ENCODE measurements around the gene PLD2.

PLD2 gene

GRCh38 chr17:4807605-4808377 is 839 bp downstream of the PLD2 start:
- H3K4me2 ChIP-seq (ENCODE audit: low read depth, low read length, poor library complexity, severe bottlenecking), result peak overlapping the region; percentile 99
- no peak overlapping the region for H2AFZ ChIP-seq (ENCODE audit: low read depth, low read length, severe bottlenecking)
- H3K9me2 ChIP-seq (replicated peaks; ENCODE audit: insufficient read depth, low read length), result no peaks in the 10 kb centered on the region
- no peak overlapping the region for H3K27ac ChIP-seq (ENCODE audit: low read depth, low read length)
- 0 out of 2 replicates have a peak, but pooled peaks cover 4% of the 10 kb centered on the region for H3F3A ChIP-seq (ENCODE audit: insufficient read depth)
- H3K9me3 ChIP-seq (ENCODE audit: insufficient read depth, low read length), result no peaks in the 10 kb centered on the region
- peak overlapping the region; percentile 94 for H3K4me3 ChIP-seq (ENCODE audit: insufficient read depth, low read length, poor library complexity, severe bottlenecking)
- TF ChIP-seq CTCF (IDR thresholded peaks at IDR 0.05; ENCODE audit: insufficient read depth, low read length, poor library complexity, severe bottlenecking), result no peak
- no peak for TF ChIP-seq EZH2phosphoT487 (conservative IDR thresholded peaks at IDR 0.05; ENCODE audit: low read length)
- peak overlapping the region; percentile 72 for H3K9ac ChIP-seq (ENCODE audit: low read length)
- H3K36me3 ChIP-seq (ENCODE audit: low read length), result no peaks in the 10 kb centered on the region
- H3K27me3 ChIP-seq (ENCODE audit: low read length), result no peaks in the 10 kb centered on the region
- H4K20me1 ChIP-seq (ENCODE audit: low read depth, low read length), result no peaks in the 10 kb centered on the region
- H3K79me2 ChIP-seq (ENCODE audit: insufficient read depth, low read length), result no peaks in the 10 kb centered on the region

- Histone ChIP-seq H3K9me3 (ENCODE audit: insufficient read depth, low read length) (no peaks in the 10 kb centered on the region), H3K79me2 (ENCODE audit: insufficient read depth, low read length) (no peaks in the 10 kb centered on the region), H3K9ac (ENCODE audit: low read length) (no peak overlapping the region), H3K27me3 (ENCODE audit: low read length) (no peaks in the 10 kb centered on the region), H2AFZ (ENCODE audit: low read depth, low read length, severe bottlenecking) (no peak overlapping the region), H3K4me2 (ENCODE audit: low read depth, low read length, poor library complexity, severe bottlenecking) (no peak overlapping the region), H4K20me1 (ENCODE audit: low read depth, low read length) (no peaks in the 10 kb centered on the region), H3K36me3 (ENCODE audit: low read length) (no peaks in the 10 kb centered on the region), H3K9me2 (replicated peaks; ENCODE audit: insufficient read depth, low read length) (no peaks in the 10 kb centered on the region), H3K4me3 (ENCODE audit: insufficient read depth, low read length, poor library complexity, severe bottlenecking) (no peak overlapping the region), H3K27ac (ENCODE audit: low read depth, low read length) (no peak overlapping the region), H3F3A (ENCODE audit: insufficient read depth) (0 out of 2 replicates have a peak, but pooled peaks cover 4% of the 10 kb centered on the region)
- TF ChIP-seq CTCF (IDR thresholded peaks at IDR 0.05; ENCODE audit: insufficient read depth, low read length, poor library complexity, severe bottlenecking) (no peak), EZH2phosphoT487 (conservative IDR thresholded peaks at IDR 0.05; ENCODE audit: low read length) (no peak)
Measured at GRCh38 chr17:4808378-4808767, 1.4 kb downstream of the PLD2 start.

GRCh38 chr17:4810696-4811290 is 3.8 kb downstream of the PLD2 start:
- no peak for TF ChIP-seq CTCF (IDR thresholded peaks at IDR 0.05; ENCODE audit: insufficient read depth, low read length, poor library complexity, severe bottlenecking)
- no peak for TF ChIP-seq EZH2phosphoT487 (conservative IDR thresholded peaks at IDR 0.05; ENCODE audit: low read length)
- H3K27ac ChIP-seq (ENCODE audit: low read depth, low read length), result no peak overlapping the region
- no peaks in the 10 kb centered on the region for H3K79me2 ChIP-seq (ENCODE audit: insufficient read depth, low read length)
- no peaks in the 10 kb centered on the region for H4K20me1 ChIP-seq (ENCODE audit: low read depth, low read length)
- H3K9me3 ChIP-seq (ENCODE audit: insufficient read depth, low read length), result no peaks in the 10 kb centered on the region
- no peaks in the 10 kb centered on the region for H3K36me3 ChIP-seq (ENCODE audit: low read length)
- 0 out of 2 replicates have a peak, but pooled peaks cover 4% of the 10 kb centered on the region for H3F3A ChIP-seq (ENCODE audit: insufficient read depth)
- H3K4me2 ChIP-seq (ENCODE audit: low read depth, low read length, poor library complexity, severe bottlenecking), result no peak overlapping the region
- H2AFZ ChIP-seq (ENCODE audit: low read depth, low read length, severe bottlenecking), result no peak overlapping the region
- no peaks in the 10 kb centered on the region for H3K9me2 ChIP-seq (replicated peaks; ENCODE audit: insufficient read depth, low read length)
- no peak overlapping the region for H3K4me3 ChIP-seq (ENCODE audit: insufficient read depth, low read length, poor library complexity, severe bottlenecking)
- no peaks in the 10 kb centered on the region for H3K27me3 ChIP-seq (ENCODE audit: low read length)
- no peak overlapping the region for H3K9ac ChIP-seq (ENCODE audit: low read length)
